ENCODE measurements around the gene FAM187B. TPM values are rescaled to one million over a fixed set of nuclear protein-coding genes. Genes with fewer than 3 reads are reported as not detected.

The FAM187B gene
- total RNA-seq, 1 experiment from 2014 or later, result not detected

DNA sequence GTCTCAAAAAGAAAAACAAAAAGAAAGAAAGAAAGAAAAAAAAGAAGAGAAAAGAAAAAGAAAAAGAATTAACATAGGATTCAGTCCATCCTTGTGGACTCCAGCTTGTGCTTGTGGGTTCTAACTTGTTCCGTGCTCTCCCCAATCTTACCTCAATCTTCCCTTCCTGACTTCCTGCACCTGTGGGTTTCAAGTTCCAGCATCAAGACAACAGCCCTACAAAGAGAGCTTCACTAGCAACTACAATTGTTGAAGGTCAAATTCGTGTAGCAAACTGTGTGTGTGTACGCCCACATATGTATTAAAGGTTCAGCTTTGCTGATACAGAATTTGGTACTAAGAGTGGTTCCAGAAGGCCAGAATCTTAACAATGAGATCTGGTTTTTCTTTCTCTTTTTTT, 48.7 kb downstream of the FAM187B start:
- Mint-ChIP-seq H3K4me1 (ENCODE audit: low read depth, unreplicated experiment) (peaks cover 15% of the 10 kb centered on the region), H3K9me3 (ENCODE audit: low read depth, unreplicated experiment) (peaks cover 5% of the 10 kb centered on the region), H3K4me3 (ENCODE audit: low read depth, unreplicated experiment) (no peak overlapping the region), H3K27ac (ENCODE audit: unreplicated experiment) (no peak overlapping the region), H3K36me3 (ENCODE audit: insufficient read depth, unreplicated experiment) (peaks cover 9% of the 10 kb centered on the region), H3K27me3 (ENCODE audit: unreplicated experiment) (no peaks in the 10 kb centered on the region)
- CTCF ChIA-PET, result interaction anchor here (0.6 kb wide), 1 partner anchor 418 kb away, joined by 3 read pairs; no protein-coding TSS in a partner anchor
- BruUV-seq (replicated peaks), result no TSS peak
- DNase-seq, result no peak
- TF ChIP-seq, protein P1, sequence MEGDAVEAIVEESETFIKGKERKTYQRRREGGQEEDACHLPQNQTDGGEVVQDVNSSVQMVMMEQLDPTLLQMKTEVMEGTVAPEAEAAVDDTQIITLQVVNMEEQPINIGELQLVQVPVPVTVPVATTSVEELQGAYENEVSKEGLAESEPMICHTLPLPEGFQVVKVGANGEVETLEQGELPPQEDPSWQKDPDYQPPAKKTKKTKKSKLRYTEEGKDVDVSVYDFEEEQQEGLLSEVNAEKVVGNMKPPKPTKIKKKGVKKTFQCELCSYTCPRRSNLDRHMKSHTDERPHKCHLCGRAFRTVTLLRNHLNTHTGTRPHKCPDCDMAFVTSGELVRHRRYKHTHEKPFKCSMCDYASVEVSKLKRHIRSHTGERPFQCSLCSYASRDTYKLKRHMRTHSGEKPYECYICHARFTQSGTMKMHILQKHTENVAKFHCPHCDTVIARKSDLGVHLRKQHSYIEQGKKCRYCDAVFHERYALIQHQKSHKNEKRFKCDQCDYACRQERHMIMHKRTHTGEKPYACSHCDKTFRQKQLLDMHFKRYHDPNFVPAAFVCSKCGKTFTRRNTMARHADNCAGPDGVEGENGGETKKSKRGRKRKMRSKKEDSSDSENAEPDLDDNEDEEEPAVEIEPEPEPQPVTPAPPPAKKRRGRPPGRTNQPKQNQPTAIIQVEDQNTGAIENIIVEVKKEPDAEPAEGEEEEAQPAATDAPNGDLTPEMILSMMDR (IDR thresholded peaks at IDR 0.05; ENCODE audit: unreplicated experiment), result no peak
- intact Hi-C loops (cut with micrococcal nuclease; ENCODE audit: unreplicated experiment), result no loop called here

DNA sequence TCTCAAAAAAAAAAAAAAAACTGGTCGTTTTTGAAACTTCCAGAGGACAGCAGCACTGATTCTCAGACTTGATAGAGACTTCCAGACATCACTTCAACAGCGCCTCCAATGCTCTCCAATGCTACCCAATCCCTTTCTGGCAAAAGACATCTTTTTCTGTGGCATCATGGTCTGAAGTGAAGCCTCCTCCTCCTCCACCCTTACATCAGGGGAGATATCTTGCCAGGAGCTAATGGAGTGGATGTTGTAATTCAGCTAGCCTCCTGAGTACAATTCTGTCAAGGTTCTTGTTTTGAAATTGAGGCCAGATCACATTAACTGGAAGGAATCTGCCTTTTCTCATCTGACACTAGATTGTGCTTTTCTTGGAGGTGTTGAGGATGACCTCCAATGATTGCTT, 49.8 kb downstream of the FAM187B start:
- H3K36me3 Mint-ChIP-seq (ENCODE audit: insufficient read depth, unreplicated experiment), result peaks cover 19% of the 10 kb centered on the region
- CTCF ChIA-PET, result no interaction called here
- no TSS peak for BruUV-seq (replicated peaks)
- no peak overlapping the region for H3K4me3 Mint-ChIP-seq (ENCODE audit: low read depth, unreplicated experiment)
- H3K4me1 Mint-ChIP-seq (ENCODE audit: low read depth, unreplicated experiment), result peaks cover 27% of the 10 kb centered on the region
- intact Hi-C loops (cut with micrococcal nuclease; ENCODE audit: unreplicated experiment), result no loop called here
- DNase-seq, result no peak
- no peak overlapping the region for H3K27ac Mint-ChIP-seq (ENCODE audit: unreplicated experiment)
- TF ChIP-seq, protein P1 (IDR thresholded peaks at IDR 0.05; ENCODE audit: unreplicated experiment), result no peak
- H3K9me3 Mint-ChIP-seq (ENCODE audit: low read depth, unreplicated experiment), result peaks cover 5% of the 10 kb centered on the region
- no peaks in the 10 kb centered on the region for H3K27me3 Mint-ChIP-seq (ENCODE audit: unreplicated experiment)

DNA sequence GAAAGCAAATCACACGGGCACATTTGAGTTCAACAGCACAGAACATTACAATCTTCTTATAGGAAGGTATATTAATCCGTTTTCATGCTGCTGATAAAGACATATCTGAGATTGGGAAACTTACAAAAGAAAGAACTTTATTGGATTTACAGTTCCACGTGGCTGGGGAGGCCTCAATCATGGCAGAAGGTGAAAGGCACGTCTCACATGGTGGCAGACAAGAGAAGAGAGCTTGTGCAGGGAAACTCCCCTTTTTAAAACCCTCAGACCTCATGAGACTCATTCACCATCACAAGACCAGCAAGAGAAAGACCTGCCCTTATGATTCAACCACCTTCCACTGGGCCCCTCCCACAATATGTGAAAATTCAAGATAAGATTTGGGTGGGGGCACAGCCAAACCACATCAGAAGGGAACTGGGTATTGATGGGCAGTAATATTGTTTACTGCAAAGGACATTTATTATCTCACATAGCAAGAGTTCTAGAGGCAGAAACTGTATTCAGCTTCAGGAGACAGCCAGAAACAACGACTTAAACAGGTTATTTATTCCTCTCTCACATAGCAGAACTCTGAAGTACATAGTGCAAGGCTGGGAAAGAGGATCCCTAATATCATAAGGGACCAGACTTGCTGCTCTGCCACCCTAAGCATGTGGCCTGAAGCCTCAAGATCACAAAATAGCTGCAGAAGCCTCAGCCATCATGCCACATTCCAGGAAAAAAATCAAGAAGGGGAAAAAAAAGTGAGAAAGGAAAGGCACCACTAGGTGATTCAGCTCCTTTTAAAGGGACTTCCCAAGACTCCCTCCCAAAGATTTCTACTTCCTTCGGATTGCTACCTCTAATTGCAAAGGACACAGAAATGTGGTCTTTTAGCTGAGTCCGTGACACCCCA, 50.9 kb downstream of the FAM187B start:
- H3K9me3 Mint-ChIP-seq (ENCODE audit: low read depth, unreplicated experiment), result peaks cover 1% of the 10 kb centered on the region
- TF ChIP-seq, protein P1 (IDR thresholded peaks at IDR 0.05; ENCODE audit: unreplicated experiment), result no peak
- BruUV-seq (replicated peaks), result no TSS peak
- H3K27me3 Mint-ChIP-seq (ENCODE audit: unreplicated experiment), result no peaks in the 10 kb centered on the region
- CTCF ChIA-PET, result no interaction called here
- peaks cover 27% of the 10 kb centered on the region for H3K4me1 Mint-ChIP-seq (ENCODE audit: low read depth, unreplicated experiment)
- H3K27ac Mint-ChIP-seq (ENCODE audit: unreplicated experiment), result no peak overlapping the region
- no peak for DNase-seq
- no peak overlapping the region for H3K4me3 Mint-ChIP-seq (ENCODE audit: low read depth, unreplicated experiment)
- peaks cover 30% of the 10 kb centered on the region for H3K36me3 Mint-ChIP-seq (ENCODE audit: insufficient read depth, unreplicated experiment)
- intact Hi-C loops (cut with micrococcal nuclease; ENCODE audit: unreplicated experiment), result no loop called here

DNA sequence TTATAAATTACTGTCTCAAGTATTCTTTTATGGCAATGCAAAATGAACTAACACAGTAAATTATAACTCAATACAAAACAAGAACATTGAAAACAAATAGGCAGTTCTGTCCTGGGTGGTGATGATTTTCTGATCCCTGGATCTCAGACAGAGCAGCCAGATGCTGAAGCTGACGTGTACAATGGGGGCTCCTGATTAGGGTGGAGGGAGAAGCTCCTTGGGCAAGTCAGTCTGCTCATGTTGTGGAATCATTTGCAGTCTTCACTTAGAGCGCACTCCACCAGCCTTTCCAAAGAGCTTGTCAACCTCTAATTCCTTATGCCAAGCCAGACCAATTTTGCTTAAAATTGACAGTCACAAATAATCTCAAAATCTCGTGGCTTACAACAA, 52.4 kb downstream of the FAM187B start:
- no peak for DNase-seq
- Mint-ChIP-seq H3K4me1 (ENCODE audit: low read depth, unreplicated experiment) (peaks cover 27% of the 10 kb centered on the region), H3K36me3 (ENCODE audit: insufficient read depth, unreplicated experiment) (peaks cover 44% of the 10 kb centered on the region), H3K27ac (ENCODE audit: unreplicated experiment) (peak overlapping the region; percentile 51), H3K4me3 (ENCODE audit: low read depth, unreplicated experiment) (no peak overlapping the region), H3K9me3 (ENCODE audit: low read depth, unreplicated experiment) (no peaks in the 10 kb centered on the region), H3K27me3 (ENCODE audit: unreplicated experiment) (no peaks in the 10 kb centered on the region)
- TF ChIP-seq, protein P1 (IDR thresholded peaks at IDR 0.05; ENCODE audit: unreplicated experiment), result no peak
- BruUV-seq (replicated peaks), result no TSS peak
- intact Hi-C loops (cut with micrococcal nuclease; ENCODE audit: unreplicated experiment), result no loop called here
- CTCF ChIA-PET, result no interaction called here

Other genes starting within 250 kb of the FAM187B start
- gene GRAMD1A, start 228.4 kb downstream of the FAM187B start, total RNA-seq (2022), result 114 and 126 TPM in 2 replicates
- 1.4 and 2.1 TPM in 2 replicates for gene SCN1B, start 198.3 kb downstream of the FAM187B start, total RNA-seq (2022)
- gene HPN, start 187.0 kb downstream of the FAM187B start, total RNA-seq (2022), result 1.4 and 2.2 TPM in 2 replicates
- gene FXYD3, start 112.9 kb downstream of the FAM187B start, total RNA-seq (2022), result 183 and 291 TPM in 2 replicates
- gene LGI4, start 93.7 kb downstream of the FAM187B start, total RNA-seq (2022), result 0.42 and 0.68 TPM in 2 replicates
- 1.6 and 2.0 TPM in 2 replicates for gene FXYD1, start 89.9 kb downstream of the FAM187B start, total RNA-seq (2022)
- gene FXYD7, start 85.5 kb downstream of the FAM187B start, total RNA-seq (2022), result 0.90 and 1.3 TPM in 2 replicates
- gene FXYD5, start 74.0 kb downstream of the FAM187B start, total RNA-seq (2022), result 760 and 802 TPM in 2 replicates
- gene LSR, start 20.3 kb upstream of the FAM187B start, total RNA-seq (2022), result 494 and 609 TPM in 2 replicates
- 114 and 127 TPM in 2 replicates for gene USF2, start 40.2 kb upstream of the FAM187B start, total RNA-seq (2022)
- 0.45 TPM in 1 of 2 replicates, not detected in the other for gene HAMP, start 53.8 kb upstream of the FAM187B start, total RNA-seq (2022)
- gene MAG, start 63.4 kb upstream of the FAM187B start, total RNA-seq (2022), result not detected in 2 replicates
- 5.9 and 7.6 TPM in 2 replicates for gene CD22, start 100.4 kb upstream of the FAM187B start, total RNA-seq (2022)
- not detected in 2 replicates for gene FFAR1, start 119.2 kb upstream of the FAM187B start, total RNA-seq (2022)
- gene FFAR3, start 129.7 kb upstream of the FAM187B start, total RNA-seq (2022), result not detected in 2 replicates
- not detected in 2 replicates for gene GPR42, start 142.3 kb upstream of the FAM187B start, total RNA-seq (2022)
- not detected in 2 replicates for gene FFAR2, start 219.5 kb upstream of the FAM187B start, total RNA-seq (2022)